Frontal cortex (tissue), 4 donors: Measurements from ENCODE around the gene DHDH. TPM values are rescaled to one million over a fixed set of nuclear protein-coding genes. Genes with fewer than 3 reads are reported as not detected.
A peak's percentile ranks its signal among the peaks of the same experiment; 100 is the strongest.

Experiments used
- DNase-seq, 2 donors: peaks; one replicate each; pipeline ENCODE4 v3.0.0; 2012; ENCODE audit warnings: low spot score in 2 of 2
- FAIRE-seq: peaks from 2 replicates; lab custom pipeline; 2012; peaks lifted over from hg19 to GRCh38; lab: Jason Lieb, UNC
- total RNA-seq: library from RNA; depleted of rRNA; stranded (reverse); fragments of >200 nt; gene quantifications from one replicate; pipeline ENCODE4 v1.2.3, GENCODE V29; 2014
- donor health status: control.
- donor health status: control.
- donor health status: control.

DHDH gene
- total RNA-seq, 1 donor from 2014 or later, result not detected

DNA sequence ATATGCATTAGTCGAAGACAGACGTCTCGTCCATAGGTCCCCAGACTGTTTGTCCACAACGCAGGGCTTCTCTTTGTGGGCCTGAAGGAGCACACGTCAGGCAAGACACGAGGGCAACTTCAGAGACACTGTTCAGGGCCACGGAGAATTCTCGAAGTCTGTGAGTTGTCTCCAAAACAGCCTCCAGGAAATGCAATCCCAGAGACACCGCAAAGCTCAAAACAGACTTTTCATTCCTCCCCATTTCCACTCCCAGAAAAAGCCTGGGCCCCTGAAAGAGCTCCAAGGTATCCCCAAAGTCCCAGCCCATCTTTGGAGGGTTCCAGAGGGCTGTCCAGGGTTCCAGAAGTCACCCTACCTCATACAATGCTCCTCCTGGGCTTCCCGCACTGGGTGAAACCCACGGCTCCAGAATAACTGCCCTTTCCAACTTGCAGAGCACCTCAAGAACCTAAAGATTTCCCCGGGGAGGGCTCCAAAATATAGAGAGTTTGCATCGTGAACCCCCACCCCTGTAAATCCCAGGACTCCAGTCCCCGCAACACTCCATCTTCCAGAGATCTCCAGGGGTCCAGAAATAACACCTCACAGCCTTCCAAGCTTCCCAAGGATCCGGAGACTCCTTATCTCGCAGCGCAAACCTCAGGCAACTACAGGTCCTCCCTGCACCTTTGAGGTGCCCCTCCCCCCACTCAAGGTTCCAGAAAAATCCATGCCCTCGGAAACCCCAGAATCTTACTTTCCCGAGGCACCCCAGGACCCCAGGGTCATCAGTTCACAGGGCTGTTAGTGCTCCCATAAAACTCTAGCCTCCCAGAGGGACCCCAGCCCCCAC is 30.9 kb downstream of the DHDH start:
- DNase-seq, result peak in 1 of 2 donors; percentile 29
- FAIRE-seq, result no peak

DNA sequence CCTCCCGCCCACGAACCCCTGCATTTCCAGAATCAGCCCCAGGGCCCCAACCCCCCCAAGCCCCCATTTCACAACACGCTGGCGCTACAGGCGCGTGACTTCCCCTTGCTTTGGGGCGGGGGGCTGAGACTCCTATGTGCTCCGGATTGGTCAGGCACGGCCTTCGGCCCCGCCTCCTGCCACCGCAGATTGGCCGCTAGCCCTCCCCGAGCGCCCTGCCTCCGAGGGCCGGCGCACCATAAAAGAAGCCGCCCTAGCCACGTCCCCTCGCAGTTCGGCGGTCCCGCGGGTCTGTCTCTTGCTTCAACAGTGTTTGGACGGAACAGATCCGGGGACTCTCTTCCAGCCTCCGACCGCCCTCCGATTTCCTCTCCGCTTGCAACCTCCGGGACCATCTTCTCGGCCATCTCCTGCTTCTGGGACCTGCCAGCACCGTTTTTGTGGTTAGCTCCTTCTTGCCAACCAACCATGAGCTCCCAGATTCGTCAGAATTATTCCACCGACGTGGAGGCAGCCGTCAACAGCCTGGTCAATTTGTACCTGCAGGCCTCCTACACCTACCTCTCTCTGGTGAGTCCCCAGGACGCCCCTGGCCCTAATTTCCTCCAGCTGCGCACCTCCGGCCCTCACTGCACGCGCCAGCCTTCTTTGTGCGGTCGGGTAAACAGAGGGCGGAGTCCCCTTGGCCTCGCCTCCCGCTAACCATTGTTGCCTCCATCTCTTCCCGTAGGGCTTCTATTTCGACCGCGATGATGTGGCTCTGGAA is 31.7 kb downstream of the DHDH start, which contains the start of gene FTL:
Gene FTL, plus strand, starts transcription at position 270 of the 766 bp plus-strand sequence. Its CDS starts 199 bp downstream, at position 469.
- peak; percentile 81 for FAIRE-seq

DNA sequence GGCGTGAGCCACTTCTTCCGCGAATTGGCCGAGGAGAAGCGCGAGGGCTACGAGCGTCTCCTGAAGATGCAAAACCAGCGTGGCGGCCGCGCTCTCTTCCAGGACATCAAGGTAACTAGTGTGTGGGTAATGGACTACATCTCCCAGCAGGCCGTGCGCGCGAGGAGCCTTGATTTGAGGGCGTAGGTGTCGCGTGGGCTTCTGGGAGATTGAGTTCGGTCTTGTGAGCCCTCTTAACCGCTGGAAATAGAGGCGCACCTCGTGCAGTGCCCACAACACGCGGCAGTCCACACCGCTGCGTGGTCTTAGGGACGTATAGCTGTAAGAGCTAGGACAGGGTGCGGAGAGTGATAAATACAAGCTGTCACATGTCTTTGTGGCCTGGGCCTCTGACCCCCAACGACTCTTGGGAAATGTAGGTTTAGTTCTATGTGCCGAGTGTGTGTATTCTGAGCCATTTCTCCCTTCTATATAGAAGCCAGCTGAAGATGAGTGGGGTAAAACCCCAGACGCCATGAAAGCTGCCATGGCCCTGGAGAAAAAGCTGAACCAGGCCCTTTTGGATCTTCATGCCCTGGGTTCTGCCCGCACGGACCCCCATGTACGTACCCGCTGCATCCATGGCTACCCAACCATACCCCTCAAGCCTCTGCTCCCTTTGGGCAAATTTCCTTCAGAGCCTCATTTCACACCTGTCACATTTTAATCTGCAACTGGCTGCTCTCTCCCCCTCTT is 32.5 kb downstream of the DHDH start:
- peak; percentile 72 to 79 for DNase-seq
- no peak for FAIRE-seq

More for the DNA sequence above, 31.7 kb downstream of the DHDH start, which contains the start of gene FTL:
- DNase-seq, result peak; percentile 96 to 98

DNA sequence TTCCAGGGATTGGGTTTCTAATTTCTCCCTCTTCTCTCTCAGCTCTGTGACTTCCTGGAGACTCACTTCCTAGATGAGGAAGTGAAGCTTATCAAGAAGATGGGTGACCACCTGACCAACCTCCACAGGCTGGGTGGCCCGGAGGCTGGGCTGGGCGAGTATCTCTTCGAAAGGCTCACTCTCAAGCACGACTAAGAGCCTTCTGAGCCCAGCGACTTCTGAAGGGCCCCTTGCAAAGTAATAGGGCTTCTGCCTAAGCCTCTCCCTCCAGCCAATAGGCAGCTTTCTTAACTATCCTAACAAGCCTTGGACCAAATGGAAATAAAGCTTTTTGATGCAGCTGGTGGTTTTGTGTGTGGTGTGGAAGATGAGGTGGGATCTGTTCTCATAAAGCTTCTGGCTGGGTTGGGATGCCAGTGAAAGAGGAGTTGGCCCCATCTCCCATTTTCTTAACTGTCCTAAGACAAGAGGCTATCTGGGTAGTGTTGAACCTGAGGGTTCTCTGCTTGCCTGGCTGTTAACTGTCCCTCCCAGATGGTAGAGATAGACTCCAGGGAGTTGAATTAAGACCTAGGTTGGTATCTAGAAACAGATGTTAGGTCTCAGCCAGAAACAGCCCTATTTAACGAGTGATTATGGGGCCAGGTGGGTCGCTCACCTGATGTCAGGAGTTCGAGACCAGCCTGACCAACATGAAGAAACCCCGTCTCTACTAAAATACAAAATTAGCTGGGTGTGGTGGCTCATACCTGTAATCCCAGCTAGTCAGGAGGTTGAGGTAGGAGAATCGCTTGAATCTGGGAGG is 33.2 kb downstream of the DHDH start:
- DNase-seq, result no peak
- no peak for FAIRE-seq

DNA sequence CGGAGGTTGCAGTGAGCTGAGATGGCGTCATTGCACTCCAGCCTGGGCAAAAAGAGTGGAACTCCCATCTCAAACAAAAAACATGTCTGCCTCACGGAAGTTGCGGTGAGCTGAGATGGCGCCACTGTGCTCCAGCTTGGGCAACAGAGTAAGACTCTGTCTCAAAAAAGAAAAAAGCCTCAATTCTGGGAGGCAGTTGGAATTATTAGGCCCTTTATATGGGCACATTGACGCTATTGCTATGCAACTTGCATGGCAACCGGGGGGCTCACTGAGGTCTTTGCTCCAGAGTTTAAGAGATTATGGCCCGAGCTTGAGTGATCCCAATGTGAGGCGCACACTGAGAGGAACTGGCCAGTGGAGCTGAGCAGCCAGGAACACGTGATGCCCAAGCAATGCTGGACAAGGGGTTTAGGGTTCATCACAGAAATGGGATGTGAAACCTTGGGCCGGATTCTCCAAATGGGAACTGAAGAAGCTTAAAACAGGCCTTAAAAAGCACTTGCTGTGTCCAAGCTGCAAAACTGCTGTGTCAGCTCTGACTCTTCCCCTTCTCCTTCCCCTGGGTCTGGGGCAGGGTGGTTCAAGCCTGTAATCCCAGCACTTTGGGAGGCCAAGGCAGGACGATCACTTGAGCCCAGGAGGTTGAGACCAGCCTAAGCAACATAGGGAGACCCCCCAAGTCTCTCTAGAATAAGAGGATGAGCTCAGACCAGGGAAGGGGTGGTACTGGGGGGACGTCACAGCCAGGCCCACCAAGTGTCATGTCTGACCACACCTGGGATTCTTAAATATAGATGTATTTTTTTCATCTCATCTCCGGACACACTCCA is 34.1 kb downstream of the DHDH start:
- FAIRE-seq, result no peak
- DNase-seq, result no peak

DNA sequence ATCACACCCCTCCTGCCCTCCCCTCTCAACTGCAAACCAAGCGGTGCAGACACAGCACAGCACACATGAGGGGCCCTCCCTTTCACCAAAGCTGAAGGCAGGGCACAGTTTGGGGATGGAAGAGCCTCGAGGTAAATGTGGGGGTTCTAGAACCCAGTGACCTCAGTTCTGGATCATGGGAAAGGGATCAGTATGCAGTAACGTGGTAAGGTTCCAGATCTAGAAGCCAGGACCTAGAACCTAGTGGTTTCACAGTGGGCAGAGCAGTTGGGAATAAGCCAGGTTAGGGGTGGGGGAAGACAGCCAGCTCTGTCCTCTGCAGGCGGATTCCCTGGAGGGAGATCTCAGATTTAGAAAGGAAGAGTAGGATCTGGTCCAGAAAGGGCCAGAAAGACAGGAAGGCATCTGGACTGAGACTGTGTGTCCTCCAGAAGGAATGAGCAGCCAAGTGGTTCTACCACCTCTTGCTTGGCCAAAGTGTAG is 34.7 kb downstream of the DHDH start:
- FAIRE-seq, result no peak
- no peak for DNase-seq

DNA sequence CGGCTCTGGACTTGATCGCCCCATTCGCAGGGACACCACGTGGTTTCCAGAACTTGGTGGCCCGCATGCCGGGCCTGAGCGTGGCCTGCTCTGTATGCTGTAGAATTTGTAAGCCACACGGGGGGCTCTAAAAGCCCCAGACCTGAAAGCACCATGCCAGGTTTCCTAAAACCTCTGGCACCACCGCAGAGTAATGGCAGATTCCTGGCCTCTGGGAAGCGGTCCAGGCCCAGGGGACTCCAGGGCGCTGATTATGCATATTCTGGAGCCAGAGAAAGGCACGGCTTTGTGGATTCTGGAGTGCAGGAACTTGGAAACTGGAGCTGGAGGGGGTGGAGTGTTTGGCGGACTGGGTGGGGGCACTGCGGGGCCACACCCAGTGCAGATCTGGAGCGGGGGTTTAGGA is 35.3 kb downstream of the DHDH start:
- FAIRE-seq (no peak), DNase-seq (no peak)

DNA sequence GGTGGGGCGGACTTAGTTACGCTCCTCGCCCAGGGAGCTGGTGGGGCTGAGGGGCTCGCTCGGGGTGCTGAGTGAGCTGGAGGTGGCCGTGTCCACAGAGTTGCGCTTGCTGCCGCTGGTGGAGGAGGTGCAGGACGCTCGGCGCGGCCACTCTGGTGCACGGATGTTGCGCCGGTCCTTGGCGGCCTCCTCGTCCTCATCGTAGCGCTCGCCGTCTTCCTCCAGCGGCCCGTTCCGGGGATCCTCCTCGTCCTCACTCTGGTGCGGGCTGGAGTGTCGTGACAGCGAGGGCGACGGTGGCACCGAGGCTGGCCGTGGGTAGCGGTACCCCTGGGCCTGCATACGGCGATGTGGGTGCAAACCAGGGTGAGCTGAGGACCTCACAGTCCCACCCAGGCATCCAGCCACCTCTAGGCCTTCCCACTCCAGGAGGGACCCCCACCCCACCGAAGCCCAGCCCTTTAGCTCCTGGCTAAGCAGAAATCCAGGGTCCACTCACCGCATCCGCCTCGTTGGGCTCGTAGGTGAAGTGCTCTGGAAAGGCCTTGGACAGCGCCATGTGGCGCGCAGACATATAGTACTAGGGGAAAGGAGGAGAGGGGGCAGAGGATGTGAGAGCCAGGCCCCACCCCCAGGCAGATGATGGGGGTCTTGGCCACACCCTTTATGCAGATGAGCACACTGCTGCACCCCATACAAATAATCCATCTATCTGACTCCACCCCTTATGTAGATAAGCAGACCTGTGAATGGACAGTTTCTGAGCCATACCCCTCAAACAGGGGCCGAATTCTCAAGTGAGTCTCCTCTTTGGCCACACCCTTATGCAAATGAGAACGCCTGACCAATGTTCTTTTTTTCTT is 36.0 kb downstream of the DHDH start:
- no peak for DNase-seq
- FAIRE-seq, result no peak

DNA sequence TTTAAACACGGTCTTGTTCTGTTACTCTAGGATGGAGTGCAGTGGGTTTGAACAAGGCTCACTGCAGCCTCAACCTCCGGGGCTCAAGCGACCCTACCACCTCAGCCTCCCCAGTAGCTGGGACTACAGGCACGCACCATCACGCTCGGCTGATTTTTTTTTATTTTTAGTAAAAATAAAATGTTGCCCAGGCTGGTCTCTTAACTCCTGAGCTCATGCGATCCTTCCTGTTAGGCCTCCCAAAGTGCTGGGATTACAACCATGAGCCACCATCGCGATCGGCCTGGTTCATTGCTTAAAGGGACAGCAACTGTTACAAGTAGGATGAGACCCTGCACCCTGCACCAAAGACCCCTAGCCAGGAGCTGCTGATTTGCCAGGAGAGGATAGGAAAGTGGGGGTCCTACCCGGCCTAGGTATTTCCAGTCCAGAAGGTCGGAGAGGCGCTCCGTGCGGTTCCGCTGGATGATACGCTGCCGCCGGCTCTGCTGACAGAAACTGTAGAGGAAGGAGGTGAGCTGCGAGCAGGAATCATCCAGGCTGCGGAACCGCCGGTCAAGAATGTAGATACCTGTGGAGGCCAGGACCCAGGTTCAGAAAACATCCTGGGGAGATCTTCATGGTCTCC is 36.8 kb downstream of the DHDH start:
- FAIRE-seq, result no peak
- DNase-seq, result no peak

DNA sequence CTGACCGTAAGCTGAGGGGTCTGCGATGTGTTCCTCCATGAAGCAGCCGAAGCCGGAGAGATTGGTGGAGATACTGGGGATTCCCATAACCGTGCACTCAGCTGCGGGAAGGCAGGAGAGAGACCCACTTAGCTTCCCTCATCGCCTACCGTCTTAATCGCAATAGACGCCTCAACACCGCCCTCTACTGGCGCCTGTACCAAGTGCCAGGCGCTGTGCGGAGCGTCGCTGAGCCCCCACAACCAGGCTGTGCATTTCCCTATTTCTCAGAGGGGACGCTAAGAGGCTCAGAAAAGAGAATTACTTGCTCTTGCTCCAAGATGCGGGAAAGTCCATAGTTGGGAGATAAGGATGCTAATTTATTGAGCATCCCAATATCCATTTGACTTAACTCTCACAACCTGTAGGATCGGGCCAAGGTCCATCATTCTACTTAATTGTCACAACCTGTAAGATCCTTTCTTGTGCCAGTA is 37.5 kb downstream of the DHDH start:
- DNase-seq (peak in 1 of 2 donors; percentile 72), FAIRE-seq (no peak)

DNA sequence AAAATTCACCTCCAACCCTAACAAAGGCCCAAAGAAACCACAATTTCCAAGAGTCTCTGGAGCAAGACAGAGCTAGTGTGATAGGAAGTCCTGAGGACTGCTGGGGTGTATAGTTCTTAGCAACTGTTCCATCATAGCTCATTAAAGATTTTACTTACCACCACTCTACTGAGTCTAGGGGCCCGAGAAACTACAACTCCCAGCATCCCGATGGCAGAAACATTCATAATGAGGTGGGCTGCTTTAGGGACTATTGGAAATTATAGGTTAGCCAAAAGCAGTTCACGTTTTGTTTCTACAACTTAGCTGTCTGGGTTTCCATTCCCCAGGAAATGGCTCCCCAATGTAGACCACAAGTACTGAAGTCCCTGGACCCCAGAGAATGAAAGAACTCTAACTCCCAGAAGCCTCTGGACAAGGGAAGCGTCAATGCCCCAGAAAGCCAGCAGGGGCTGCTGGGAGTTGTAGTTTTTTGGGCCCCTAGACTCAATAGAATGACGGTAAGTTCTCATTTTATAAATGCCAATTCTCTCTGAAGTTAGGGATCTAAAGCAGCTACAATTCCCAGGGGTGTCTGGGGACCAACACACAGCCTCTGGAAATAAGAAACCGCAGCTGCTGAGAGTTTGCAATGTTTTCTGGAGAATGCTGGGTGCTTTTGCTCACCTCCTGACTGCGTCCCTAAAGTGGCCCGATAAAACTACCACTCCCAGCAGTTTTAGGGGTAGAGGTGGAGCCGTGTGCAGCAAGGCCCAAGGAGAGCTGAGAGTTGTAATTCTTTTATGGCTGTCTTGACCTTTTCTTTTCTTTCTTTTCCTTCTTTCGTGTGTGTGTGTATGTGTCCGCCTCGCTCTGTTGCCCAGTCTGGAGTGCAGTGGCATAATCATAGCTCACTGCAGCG is 42.7 kb downstream of the DHDH start:
- no peak for DNase-seq
- no peak for FAIRE-seq

DNA sequence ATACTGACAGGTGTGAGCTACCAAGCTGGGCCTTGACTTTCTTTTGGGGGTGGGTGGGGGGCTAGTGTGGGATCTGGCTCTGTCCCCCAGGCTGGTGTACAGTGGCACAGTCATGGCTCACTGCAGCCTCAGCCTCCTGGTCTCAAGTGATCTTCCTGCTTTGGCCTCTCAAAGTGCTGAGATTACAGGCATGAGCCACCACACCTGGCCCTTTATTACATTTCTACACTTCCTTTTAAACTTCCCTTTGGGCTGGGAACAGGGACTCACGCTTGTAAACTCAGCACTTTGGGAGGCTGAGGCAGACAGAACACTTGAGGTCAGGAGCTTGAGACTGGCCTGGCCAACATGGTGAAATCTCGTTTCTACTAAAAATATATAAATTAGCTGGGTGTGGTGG is 43.6 kb downstream of the DHDH start:
- no peak for FAIRE-seq
- DNase-seq, result no peak

DNA sequence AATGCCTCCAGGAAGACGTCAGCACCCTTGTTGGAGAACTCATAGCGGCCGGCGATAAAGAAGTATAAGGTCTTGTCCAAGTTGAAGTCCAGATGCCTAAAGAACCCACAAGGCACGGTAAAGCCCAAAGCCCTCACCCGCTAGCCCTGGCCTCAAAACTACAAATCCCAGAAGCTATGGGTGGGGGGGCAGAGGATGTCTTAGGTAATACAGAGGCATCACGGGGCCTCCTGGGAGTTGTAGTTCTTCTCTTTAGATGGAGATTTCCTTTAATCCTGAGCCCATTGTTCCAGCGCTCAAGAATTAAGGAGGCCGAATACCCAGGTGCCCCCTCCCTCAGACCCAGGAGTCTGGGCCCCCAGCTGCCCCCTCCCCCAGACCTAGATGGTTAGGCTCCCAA is 48.8 kb downstream of the DHDH start:
- no peak for DNase-seq
- no peak for FAIRE-seq

DNA sequence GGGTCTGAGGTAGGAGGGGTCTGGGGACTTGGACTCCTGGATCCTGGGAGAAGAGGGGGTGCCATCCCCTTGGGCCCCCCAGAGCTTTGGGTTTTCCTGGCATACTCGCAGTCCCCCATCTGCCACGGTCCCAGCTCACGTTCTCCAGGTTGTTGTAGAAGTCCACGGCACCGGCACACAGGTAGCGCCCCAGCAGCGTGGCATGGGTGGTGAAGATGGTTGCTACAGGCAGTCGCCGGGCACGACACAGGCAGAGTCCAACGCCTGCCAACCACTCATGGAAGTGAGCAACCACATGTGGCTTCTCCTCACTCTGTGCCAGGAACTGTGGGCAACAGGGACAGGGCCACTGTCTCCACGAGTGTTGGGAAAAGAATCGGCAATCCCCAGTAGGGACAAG is 52.2 kb downstream of the DHDH start:
- DNase-seq (no peak), FAIRE-seq (no peak)

DNA sequence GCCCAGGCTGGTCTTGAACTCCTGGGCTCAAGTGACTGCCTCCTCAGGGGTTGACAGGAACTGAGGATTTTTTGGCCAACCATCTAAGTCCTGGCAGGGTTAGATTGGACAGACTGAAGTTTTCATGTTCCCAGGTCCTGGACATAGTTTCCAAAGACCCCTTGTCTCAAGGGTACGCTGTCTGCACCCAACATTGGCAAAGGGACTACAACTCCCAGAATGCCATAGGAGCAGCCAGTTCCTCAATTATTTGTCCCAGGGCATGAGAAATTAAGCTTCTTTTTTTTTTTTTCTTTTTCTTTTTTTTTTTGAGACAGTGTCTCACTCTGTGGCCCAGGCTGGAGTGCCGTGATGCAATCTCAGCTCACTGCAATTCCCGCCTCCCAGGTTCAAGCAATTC is 52.7 kb downstream of the DHDH start:
- no peak for DNase-seq
- no peak for FAIRE-seq

DNA sequence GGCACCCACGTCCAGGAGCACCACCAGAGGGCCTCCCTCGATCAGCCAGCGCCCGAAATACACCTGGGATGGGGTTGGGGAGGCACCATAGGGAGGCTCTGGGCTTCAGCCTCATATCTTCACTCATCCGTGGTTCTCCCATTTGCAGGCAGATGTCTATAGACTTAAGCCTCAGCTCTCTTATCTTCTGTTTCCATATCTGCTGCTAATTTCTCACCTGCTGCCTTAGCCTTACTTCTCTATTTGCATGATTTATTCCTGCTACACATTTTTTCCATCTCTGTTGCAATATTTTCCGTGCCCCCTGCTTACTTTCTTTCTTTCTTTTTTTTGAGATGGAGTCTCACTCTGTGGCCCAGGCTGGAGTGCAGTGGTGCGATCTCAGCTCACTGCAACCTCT is 53.8 kb downstream of the DHDH start:
- DNase-seq, result no peak
- FAIRE-seq, result no peak
